Lower lobe of right lung (tissue), 2 donors: ENCODE results near the gene DCAF10. TPM values are rescaled to one million over a fixed set of nuclear protein-coding genes. Genes with fewer than 3 reads are reported as not detected.

ENCODE experiments used
- ATAC-seq, 2 donors: fragments of 200-7000 bp; cut with Tn5 transposase; one replicate each; pipeline ENCODE4 v1.9.1; 2020 to 2022; ENCODE audit warnings: mild to moderate bottlenecking in 2 of 2, moderate library complexity in 2 of 2
- DNase-seq: peaks from one replicate; pipeline ENCODE4 v3.0.0-alpha.2; 2020
- H3K27ac ChIP-seq: fragments of 200-600 bp; one replicate; pipeline ENCODE4 v1.8.0; 2022
- H3K27me3 ChIP-seq: fragments of 200-600 bp; one replicate; pipeline ENCODE4 v1.8.0; 2022; ENCODE audit warnings: low read depth
- H3K36me3 ChIP-seq: fragments of 200-600 bp; one replicate; pipeline ENCODE4 v1.8.0; 2022; ENCODE audit warnings: mild to moderate bottlenecking
- H3K4me1 ChIP-seq: fragments of 200-600 bp; one replicate; pipeline ENCODE4 v1.8.0; 2022
- H3K4me3 ChIP-seq: fragments of 200-600 bp; one replicate; pipeline ENCODE4 v1.8.0; 2022; ENCODE audit warnings: mild to moderate bottlenecking
- H3K9me3 ChIP-seq: fragments of 200-600 bp; one replicate; pipeline ENCODE4 v1.8.0; 2022
- CTCF ChIP-seq: fragments of 200-600 bp; IDR thresholded peaks from one replicate; pipeline ENCODE4 v1.8.0; 2022; ENCODE audit warnings: antibody characterized with exemption, mild to moderate bottlenecking
- intact Hi-C: fragments of 100-400 bp; cut with DNase I; formaldehyde crosslinking; loops from one replicate; pipeline ENCODE4 v1.11.0; 2022
- total RNA-seq: library from RNA; stranded (reverse); fragmentation: NEBNext Ultra II Directional; extraction: Animal tissue kit (Norgen Biotek cat#: 25700); gene quantifications from one replicate; pipeline ENCODE4 v1.2.1, GENCODE V29; 2021
- donor health status: DM: no; HTN: yes; CAD: no; lungs with severe emphysema.

DCAF10 gene
- total RNA-seq, 1 donor from 2014 or later: 24.1 TPM

- intact Hi-C loops: no loop called here
- DNase-seq: no peak
Measured at GRCh38 chr9:37899041-37899440, 98.4 kb downstream of the DCAF10 start.

GRCh38 chr9:37902131-37902530 is 101.5 kb downstream of the DCAF10 start:
- intact Hi-C loops: no loop called here
- Histone ChIP-seq H3K27ac (no peak overlapping the region), H3K4me1 (peaks cover 31% of the 10 kb centered on the region), H3K4me3 (no peak overlapping the region), H3K36me3 (peaks cover 25% of the 10 kb centered on the region), H3K27me3 (no peaks in the 10 kb centered on the region), H3K9me3 (no peaks in the 10 kb centered on the region)
- TF ChIP-seq CTCF: no peak
- ATAC-seq (no peak), DNase-seq (no peak)

More at GRCh38 chr9:37899041-37899440, 98.4 kb downstream of the DCAF10 start:
- H3K9me3 ChIP-seq: no peaks in the 10 kb centered on the region
- TF ChIP-seq CTCF: no peak
- no peak overlapping the region for H3K4me3 ChIP-seq
- ATAC-seq: no peak
- no peaks in the 10 kb centered on the region for H3K27me3 ChIP-seq
- H3K27ac ChIP-seq: no peak overlapping the region
- peaks cover 55% of the 10 kb centered on the region for H3K36me3 ChIP-seq
- H3K4me1 ChIP-seq: peaks cover 19% of the 10 kb centered on the region

GRCh38 chr9:37902796-37903646 is 102.4 kb downstream of the DCAF10 start:
- H3K27me3 ChIP-seq: no peaks in the 10 kb centered on the region
- no peak for TF ChIP-seq CTCF
- DNase-seq (no peak), ATAC-seq (peak; percentile 3)
- peak overlapping the region; percentile 85 for H3K4me3 ChIP-seq
- H3K27ac ChIP-seq: peak overlapping the region; percentile 86
- no peaks in the 10 kb centered on the region for H3K9me3 ChIP-seq
- H3K36me3 ChIP-seq: peaks cover 17% of the 10 kb centered on the region
- intact Hi-C loops: no loop called here
- peaks cover 31% of the 10 kb centered on the region for H3K4me1 ChIP-seq

GRCh38 chr9:37903647-37904444 is 103.2 kb downstream of the DCAF10 start, which contains the start of gene SLC25A51:
TSS of gene SLC25A51 (minus strand) at chr9:37904127. CDS start at chr9:37888550, 15,577 bp downstream.
- Histone ChIP-seq H3K4me3 (peak within 1 kb of the TSS; percentile 85), H3K27me3 (no peaks in the 10 kb centered on the region), H3K27ac (peak within 1 kb of the TSS; percentile 86), H3K36me3 (peaks cover 9% of the 10 kb centered on the region), H3K9me3 (no peaks in the 10 kb centered on the region), H3K4me1 (peaks cover 39% of the 10 kb centered on the region)
- ATAC-seq: peak; percentile 94
- TF ChIP-seq CTCF: peak; percentile 91
- DNase-seq: peak; percentile 94
- intact Hi-C loops: no loop called here

- H3K27ac ChIP-seq: peak overlapping the region; percentile 86
- no peaks in the 10 kb centered on the region for H3K27me3 ChIP-seq
- peaks cover 2% of the 10 kb centered on the region for H3K36me3 ChIP-seq
- intact Hi-C loops: no loop called here
- peaks cover 46% of the 10 kb centered on the region for H3K4me1 ChIP-seq
- ATAC-seq: peak; percentile 0 to 1
- no peak for TF ChIP-seq CTCF
- H3K4me3 ChIP-seq: peak overlapping the region; percentile 85
- no peak for DNase-seq
- H3K9me3 ChIP-seq: no peaks in the 10 kb centered on the region
Measured at GRCh38 chr9:37904445-37905130, 104.0 kb downstream of the DCAF10 start.
